Loucy (cell line): ENCODE data around the gene THADA.

Source experiments
- H2AFZ ChIP-seq: fragments of 200-600 bp; sonication (generic); 2 replicates; pipeline ENCODE4 v1.6.0; 2016; ENCODE audit warnings: antibody characterized with exemption, mild to moderate bottlenecking, low read length, moderate library complexity
- H3F3A ChIP-seq: fragments of 200-600 bp; 2 replicates; pipeline ENCODE4 v1.6.0; 2016; ENCODE audit warnings: antibody characterized with exemption, low read depth, mild to moderate bottlenecking
- H3K27me3 ChIP-seq: fragments of 200-600 bp; sonication (generic); 2 replicates; pipeline ENCODE4 v1.6.1; 2014; ENCODE audit warnings: low read length, mild to moderate bottlenecking; ENCODE audit not compliant: insufficient read depth, poor library complexity, severe bottlenecking
- H3K36me3 ChIP-seq: fragments of 200-600 bp; sonication (generic); 2 replicates; pipeline ENCODE4 v1.6.1; 2016; ENCODE audit warnings: low read length; ENCODE audit not compliant: insufficient read depth
- H3K4me1 ChIP-seq: fragments of 200-600 bp; sonication (generic); 2 replicates; pipeline ENCODE4 v1.5.1; 2014; ENCODE audit warnings: low read length, mild to moderate bottlenecking; ENCODE audit not compliant: insufficient read depth, poor library complexity, severe bottlenecking
- H3K4me2 ChIP-seq: fragments of 200-600 bp; sonication (generic); 2 replicates; pipeline ENCODE4 v1.6.0; 2014; ENCODE audit warnings: antibody characterized with exemption, low read length, low read depth, mild to moderate bottlenecking; ENCODE audit not compliant: poor library complexity, severe bottlenecking
- H3K4me3 ChIP-seq: fragments of 200-600 bp; sonication (generic); 2 replicates; pipeline ENCODE4 v1.5.1; 2014; ENCODE audit warnings: low read length, mild to moderate bottlenecking, mixed read lengths; ENCODE audit not compliant: poor library complexity, severe bottlenecking
- H3K79me2 ChIP-seq: fragments of 200-600 bp; sonication (generic); 2 replicates; pipeline ENCODE4 v1.6.1; 2014; ENCODE audit warnings: low read length; ENCODE audit not compliant: insufficient read depth
- H3K9ac ChIP-seq: fragments of 200-600 bp; sonication (generic); 2 replicates; pipeline ENCODE4 v1.6.0; 2014; ENCODE audit warnings: mild to moderate bottlenecking, low read depth, low read length, moderate library complexity; ENCODE audit not compliant: poor library complexity, severe bottlenecking
- H3K9me2 ChIP-seq: fragments of 200-600 bp; sonication (generic); replicated peaks from 2 replicates; pipeline ENCODE4 v1.6.1; 2016; ENCODE audit warnings: low read depth, low read length, mixed read lengths
- H3K9me3 ChIP-seq: fragments of 200-600 bp; sonication (generic); 2 replicates; pipeline ENCODE4 v1.6.1; 2014; ENCODE audit warnings: mild to moderate bottlenecking, antibody characterized with exemption, low read length, low read depth; ENCODE audit not compliant: insufficient read depth
- H4K20me1 ChIP-seq: fragments of 200-600 bp; sonication (generic); 2 replicates; pipeline ENCODE4 v1.6.0; 2014; ENCODE audit warnings: antibody characterized with exemption, low read length, mild to moderate bottlenecking; ENCODE audit not compliant: insufficient read depth, poor library complexity, severe bottlenecking
- EZH2phosphoT487 ChIP-seq: fragments of 200-600 bp; IDR thresholded peaks from 2 replicates; pipeline ENCODE4 v1.6.1; 2018; ENCODE audit warnings: antibody characterized with exemption, mild to moderate bottlenecking, moderate library complexity, borderline replicate concordance
- TF ChIP-seq, protein P1 (sequence below): fragments of 200-600 bp; sonication (generic); conservative IDR thresholded peaks from 2 replicates; pipeline ENCODE4 v1.5.1; 2014; ENCODE audit warnings: mild to moderate bottlenecking, antibody characterized with exemption, low read length

Gene THADA

DNA sequence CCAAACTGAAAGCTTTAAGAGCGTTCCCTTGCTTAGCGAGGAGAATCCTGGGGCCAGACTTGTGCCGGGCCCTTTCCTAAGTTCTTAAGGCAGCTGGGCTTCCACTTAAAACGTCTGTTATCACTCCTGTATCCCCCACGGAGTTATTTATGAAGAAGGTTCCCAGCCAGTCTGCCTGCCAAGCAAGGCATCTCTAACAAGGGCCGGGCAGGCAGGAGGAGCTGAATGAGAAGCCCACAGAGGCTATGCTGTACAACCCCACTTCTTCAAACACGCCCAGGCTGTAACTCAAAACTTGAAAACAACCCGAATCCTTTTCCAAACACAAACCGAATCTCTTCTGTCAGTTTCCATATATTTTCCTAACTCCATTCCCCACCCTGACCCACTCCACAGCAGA lies 330.4 kb downstream of the THADA start:
- Histone ChIP-seq H3K9me3 (no peaks in the 10 kb centered on the region), H4K20me1 (no peaks in the 10 kb centered on the region), H3K4me3 (no peak overlapping the region), H2AFZ (no peak overlapping the region), H3K4me2 (no peak overlapping the region), H3K36me3 (no peaks in the 10 kb centered on the region), H3K27me3 (no peaks in the 10 kb centered on the region), H3K9ac (no peak overlapping the region), H3F3A (no peaks in the 10 kb centered on the region), H3K4me1 (no peaks in the 10 kb centered on the region), H3K9me2 (no peaks in the 10 kb centered on the region), H3K79me2 (no peaks in the 10 kb centered on the region)
- TF ChIP-seq, protein P1, sequence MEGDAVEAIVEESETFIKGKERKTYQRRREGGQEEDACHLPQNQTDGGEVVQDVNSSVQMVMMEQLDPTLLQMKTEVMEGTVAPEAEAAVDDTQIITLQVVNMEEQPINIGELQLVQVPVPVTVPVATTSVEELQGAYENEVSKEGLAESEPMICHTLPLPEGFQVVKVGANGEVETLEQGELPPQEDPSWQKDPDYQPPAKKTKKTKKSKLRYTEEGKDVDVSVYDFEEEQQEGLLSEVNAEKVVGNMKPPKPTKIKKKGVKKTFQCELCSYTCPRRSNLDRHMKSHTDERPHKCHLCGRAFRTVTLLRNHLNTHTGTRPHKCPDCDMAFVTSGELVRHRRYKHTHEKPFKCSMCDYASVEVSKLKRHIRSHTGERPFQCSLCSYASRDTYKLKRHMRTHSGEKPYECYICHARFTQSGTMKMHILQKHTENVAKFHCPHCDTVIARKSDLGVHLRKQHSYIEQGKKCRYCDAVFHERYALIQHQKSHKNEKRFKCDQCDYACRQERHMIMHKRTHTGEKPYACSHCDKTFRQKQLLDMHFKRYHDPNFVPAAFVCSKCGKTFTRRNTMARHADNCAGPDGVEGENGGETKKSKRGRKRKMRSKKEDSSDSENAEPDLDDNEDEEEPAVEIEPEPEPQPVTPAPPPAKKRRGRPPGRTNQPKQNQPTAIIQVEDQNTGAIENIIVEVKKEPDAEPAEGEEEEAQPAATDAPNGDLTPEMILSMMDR: no peak
- TF ChIP-seq EZH2phosphoT487: no peak

DNA sequence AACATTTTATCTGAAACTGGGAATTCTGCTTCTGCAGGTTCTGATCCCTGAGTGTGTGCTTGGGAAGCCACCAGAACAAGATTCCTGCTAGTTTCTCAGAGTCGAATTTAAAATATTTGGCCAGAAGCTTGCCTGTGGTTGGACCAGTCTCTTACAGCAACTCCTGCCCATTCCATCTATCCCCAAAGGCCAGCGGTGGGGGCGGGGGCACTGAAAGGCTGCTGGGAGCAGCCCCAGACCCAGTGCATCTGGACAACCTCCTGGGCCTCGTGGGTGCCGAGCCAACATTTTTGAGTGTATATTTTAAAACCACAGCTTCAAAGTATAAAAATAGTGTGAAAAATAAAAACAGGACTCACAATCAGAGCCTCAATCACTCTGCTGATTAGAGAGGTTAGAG lies 330.8 kb downstream of the THADA start:
- no peaks in the 10 kb centered on the region for H3K9me2 ChIP-seq
- no peaks in the 10 kb centered on the region for H3F3A ChIP-seq
- H2AFZ ChIP-seq: no peak overlapping the region
- H3K9ac ChIP-seq: no peak overlapping the region
- H3K4me2 ChIP-seq: no peak overlapping the region
- H3K27me3 ChIP-seq: no peaks in the 10 kb centered on the region
- no peaks in the 10 kb centered on the region for H3K36me3 ChIP-seq
- H3K9me3 ChIP-seq: no peaks in the 10 kb centered on the region
- H3K79me2 ChIP-seq: no peaks in the 10 kb centered on the region
- no peaks in the 10 kb centered on the region for H3K4me1 ChIP-seq
- TF ChIP-seq, protein P1: no peak
- TF ChIP-seq EZH2phosphoT487: no peak
- no peaks in the 10 kb centered on the region for H4K20me1 ChIP-seq
- H3K4me3 ChIP-seq: no peak overlapping the region

DNA sequence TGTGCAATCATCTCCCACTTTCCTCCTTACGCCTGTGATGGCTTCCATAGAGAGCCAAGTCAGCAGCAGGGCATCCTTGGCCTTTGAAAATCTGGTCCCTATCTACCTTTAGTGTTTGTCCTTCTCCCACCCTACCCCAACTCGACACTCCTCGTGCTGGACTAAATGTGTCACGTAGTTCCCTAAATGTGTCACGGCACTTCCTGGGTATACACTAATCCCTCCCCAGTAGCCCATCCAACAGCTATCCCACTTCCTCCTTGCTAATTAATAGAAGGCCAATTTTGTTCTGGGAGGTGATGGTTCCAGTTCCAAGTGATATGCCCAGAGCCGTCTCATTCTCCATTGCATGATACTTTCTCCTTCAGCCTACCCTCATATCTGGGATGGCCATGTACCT lies 332.9 kb downstream of the THADA start:
- Histone ChIP-seq H3F3A (no peaks in the 10 kb centered on the region), H2AFZ (no peak overlapping the region), H3K9me2 (no peaks in the 10 kb centered on the region), H3K4me1 (no peaks in the 10 kb centered on the region), H4K20me1 (no peaks in the 10 kb centered on the region), H3K4me3 (no peak overlapping the region), H3K4me2 (no peak overlapping the region), H3K79me2 (no peaks in the 10 kb centered on the region), H3K36me3 (no peaks in the 10 kb centered on the region), H3K9ac (no peak overlapping the region), H3K27me3 (no peaks in the 10 kb centered on the region), H3K9me3 (no peaks in the 10 kb centered on the region)
- TF ChIP-seq EZH2phosphoT487: no peak
- TF ChIP-seq, protein P1: no peak
